GM23248 (cell line): Measurements from ENCODE around the gene AKAP12.

Experiments used
- EZH2 ChIP-seq: fragments of 200-600 bp; sonication (generic); IDR thresholded peaks from 2 replicates; pipeline ENCODE4 v1.6.1; 2018; ENCODE audit warnings: antibody characterized with exemption, mild to moderate bottlenecking; ENCODE audit not compliant: insufficient read depth, poor library complexity, severe bottlenecking
- EZH2phosphoT487 ChIP-seq: fragments of 200-600 bp; sonication (generic); IDR thresholded peaks from 2 replicates; pipeline ENCODE4 v1.6.1; 2018; ENCODE audit warnings: antibody characterized with exemption, moderate library complexity, mild to moderate bottlenecking, low read depth; ENCODE audit not compliant: insufficient read depth

- TF ChIP-seq EZH2 (no peak), EZH2phosphoT487 (no peak)
Measured at GRCh38 chr6:151255811-151256210, 16.0 kb downstream of the AKAP12 start.
